Hepatocyte (in vitro differentiated cells): ENCODE data around the gene POLR3K. TPM values are rescaled to one million over a fixed set of nuclear protein-coding genes. Genes with fewer than 3 reads are reported as not detected.
"Not testable (repeated sequence)": the region's sequence is repeated elsewhere in the genome, so short reads cannot be mapped to it uniquely, and the experiment has no call there.

Experiments
- DNase-seq: peaks from one replicate; pipeline ENCODE4 v3.0.0-alpha.2; 2016; ENCODE audit warnings: low spot score
- H2AFZ ChIP-seq: fragments of 200-600 bp; sonication (generic); 2 replicates; pipeline ENCODE4 v1.6.0; 2016; ENCODE audit warnings: antibody characterized with exemption, mild to moderate bottlenecking
- H3K27ac ChIP-seq: fragments of 200-600 bp; sonication (generic); 2 replicates; pipeline ENCODE4 v1.5.1; 2016; ENCODE audit warnings: mild to moderate bottlenecking
- H3K27me3 ChIP-seq: fragments of 200-600 bp; sonication (generic); 2 replicates; pipeline ENCODE4 v1.6.1; 2016
- H3K36me3 ChIP-seq: fragments of 200-600 bp; sonication (generic); replicated peaks from 2 replicates; pipeline ENCODE4 v1.5.1; 2016; ENCODE audit warnings: low read depth; ENCODE audit not compliant: insufficient read depth
- H3K4me1 ChIP-seq: fragments of 200-600 bp; sonication (generic); 2 replicates; pipeline ENCODE4 v1.5.1; 2016; ENCODE audit warnings: mild to moderate bottlenecking, moderate library complexity; ENCODE audit not compliant: insufficient read depth
- H3K4me2 ChIP-seq: fragments of 200-600 bp; sonication (generic); 2 replicates; pipeline ENCODE4 v1.6.0; 2016
- H3K4me3 ChIP-seq: fragments of 200-600 bp; sonication (generic); 2 replicates; pipeline ENCODE4 v1.5.1; 2016; ENCODE audit warnings: mild to moderate bottlenecking
- H3K79me2 ChIP-seq: fragments of 200-600 bp; sonication (generic); 2 replicates; pipeline ENCODE4 v1.6.0; 2017; ENCODE audit warnings: mild to moderate bottlenecking
- H3K9me2 ChIP-seq: fragments of 200-600 bp; sonication (generic); replicated peaks from 2 replicates; pipeline ENCODE4 v1.6.0; 2017; ENCODE audit warnings: mild to moderate bottlenecking; ENCODE audit not compliant: insufficient read depth
- H3K9me3 ChIP-seq: fragments of 200-600 bp; sonication (generic); 2 replicates; pipeline ENCODE4 v1.5.1; 2016; ENCODE audit warnings: low read depth, mild to moderate bottlenecking
- H4K20me1 ChIP-seq: fragments of 200-600 bp; sonication (generic); 2 replicates; pipeline ENCODE4 v1.6.0; 2016; ENCODE audit warnings: mild to moderate bottlenecking; ENCODE audit not compliant: insufficient read depth, poor library complexity, severe bottlenecking
- CTCF ChIP-seq: fragments of 200-600 bp; sonication (generic); IDR thresholded peaks from 2 replicates; pipeline ENCODE4 v1.5.1; 2016; ENCODE audit warnings: antibody characterized with exemption, mild to moderate bottlenecking; ENCODE audit not compliant: poor library complexity
- EZH2 ChIP-seq: fragments of 200-600 bp; sonication (generic); IDR thresholded peaks from 2 replicates; pipeline ENCODE4 v1.6.1; 2016; ENCODE audit warnings: antibody characterized with exemption, mild to moderate bottlenecking, borderline replicate concordance
- EZH2phosphoT487 ChIP-seq: fragments of 200-600 bp; sonication (generic); IDR thresholded peaks from one replicate; pipeline ENCODE4 v1.6.1; 2018; ENCODE audit warnings: antibody characterized with exemption, mild to moderate bottlenecking, low read depth, moderate library complexity; ENCODE audit not compliant: unreplicated experiment, severe bottlenecking
- WGBS: methylation state at CpG from one replicate; pipeline ENCODE4 v1.1.6; 2016; ENCODE audit warnings: low lambda C conversion rate; ENCODE audit errors: missing lambda C conversion rate; 5-methylcytosine and 5-hydroxymethylcytosine counted together
- polyA plus RNA-seq: library from polyadenylated mRNA; unstranded; fragments of >200 nt; fragmentation: Nextera tagmentation; extraction: Ambion mirVana; gene quantifications from 2 replicates; pipeline ENCODE4 v1.2.1, GENCODE V29; 2016
- total RNA-seq: library from RNA; depleted of rRNA; stranded (reverse); fragments of >200 nt; gene quantifications from 2 replicates; pipeline ENCODE4 v1.2.3, GENCODE V29; 2014

Gene POLR3K
- total and polyA plus RNA-seq, 2 experiments from 2014 or later = 2.7 to 12.5 TPM

GRCh38 chr16:41439-42068 lies 11.9 kb downstream of the POLR3K start:
- DNase-seq = no peak
- no peaks in the 10 kb centered on the region for H3K79me2 ChIP-seq
- no peaks in the 10 kb centered on the region for H3K9me3 ChIP-seq
- no peaks in the 10 kb centered on the region for H4K20me1 ChIP-seq
- H3K27ac ChIP-seq = no peak overlapping the region
- H2AFZ ChIP-seq = no peak overlapping the region
- no peaks in the 10 kb centered on the region for H3K36me3 ChIP-seq
- TF ChIP-seq EZH2 = no peak
- TF ChIP-seq EZH2phosphoT487 = no peak
- TF ChIP-seq CTCF = no peak
- H3K9me2 ChIP-seq = no peaks in the 10 kb centered on the region
- no peaks in the 10 kb centered on the region for H3K4me1 ChIP-seq
- H3K4me2 ChIP-seq = no peak overlapping the region
- no peaks in the 10 kb centered on the region for H3K27me3 ChIP-seq
- WGBS = 96% methylated on average over 22 of the region's 22 CpGs
- H3K4me3 ChIP-seq = no peak overlapping the region

- 96% methylated on average over 13 of the region's 13 CpGs for WGBS
- H3K4me3 ChIP-seq = no peak overlapping the region
- H3K27ac ChIP-seq = peak overlapping the region; percentile 37
Observed at GRCh38 chr16:38941-39892, 14.2 kb downstream of the POLR3K start.

GRCh38 chr16:38206-38605 lies 15.2 kb downstream of the POLR3K start:
- WGBS = 86% methylated on average over 10 of the region's 11 CpGs
- not testable (repeated sequence) for DNase-seq, H3K4me1 ChIP-seq, H3K36me3 ChIP-seq, H3K27ac ChIP-seq, H3K27me3 ChIP-seq, H2AFZ ChIP-seq, H3K9me3 ChIP-seq, H3K4me2 ChIP-seq, H3K9me2 ChIP-seq, H4K20me1 ChIP-seq, H3K79me2 ChIP-seq, H3K4me3 ChIP-seq

More at GRCh38 chr16:38941-39892, 14.2 kb downstream of the POLR3K start:
- no peaks in the 10 kb centered on the region for H3K79me2 ChIP-seq
- peak; percentile 52 for DNase-seq
- H4K20me1 ChIP-seq = no peaks in the 10 kb centered on the region
- no peak for TF ChIP-seq EZH2
- TF ChIP-seq EZH2phosphoT487 = no peak
- no peak for TF ChIP-seq CTCF
- H2AFZ ChIP-seq = no peak overlapping the region
- no peaks in the 10 kb centered on the region for H3K9me3 ChIP-seq
- no peaks in the 10 kb centered on the region for H3K36me3 ChIP-seq
- no peaks in the 10 kb centered on the region for H3K27me3 ChIP-seq
- H3K4me1 ChIP-seq = no peaks in the 10 kb centered on the region
- H3K9me2 ChIP-seq = no peaks in the 10 kb centered on the region
- no peak overlapping the region for H3K4me2 ChIP-seq

- no peaks in the 10 kb centered on the region for H3K9me3 ChIP-seq
- no peak overlapping the region for H3K4me2 ChIP-seq
- no peaks in the 10 kb centered on the region for H3K4me1 ChIP-seq
- H4K20me1 ChIP-seq = no peaks in the 10 kb centered on the region
- H3K27me3 ChIP-seq = no peaks in the 10 kb centered on the region
- no peak overlapping the region for H3K4me3 ChIP-seq
- H3K79me2 ChIP-seq = no peaks in the 10 kb centered on the region
- no peaks in the 10 kb centered on the region for H3K36me3 ChIP-seq
- no peak overlapping the region for H3K27ac ChIP-seq
- no peak for DNase-seq
- no peak overlapping the region for H2AFZ ChIP-seq
- TF ChIP-seq EZH2 (no peak), CTCF (no peak), EZH2phosphoT487 (no peak)
- WGBS = 95% methylated on average over 5 of the region's 5 CpGs
- no peaks in the 10 kb centered on the region for H3K9me2 ChIP-seq
Observed at GRCh38 chr16:37511-37910, 15.9 kb downstream of the POLR3K start.
